GM21529 (cell line): ENCODE results near the gene RNMT.

Experiments
- ATAC-seq: cut with Tn5 transposase; IDR thresholded peaks from one replicate; pipeline ENCODE4 v1.9.1; 2021; ENCODE audit not compliant: unreplicated experiment

Gene RNMT

DNA sequence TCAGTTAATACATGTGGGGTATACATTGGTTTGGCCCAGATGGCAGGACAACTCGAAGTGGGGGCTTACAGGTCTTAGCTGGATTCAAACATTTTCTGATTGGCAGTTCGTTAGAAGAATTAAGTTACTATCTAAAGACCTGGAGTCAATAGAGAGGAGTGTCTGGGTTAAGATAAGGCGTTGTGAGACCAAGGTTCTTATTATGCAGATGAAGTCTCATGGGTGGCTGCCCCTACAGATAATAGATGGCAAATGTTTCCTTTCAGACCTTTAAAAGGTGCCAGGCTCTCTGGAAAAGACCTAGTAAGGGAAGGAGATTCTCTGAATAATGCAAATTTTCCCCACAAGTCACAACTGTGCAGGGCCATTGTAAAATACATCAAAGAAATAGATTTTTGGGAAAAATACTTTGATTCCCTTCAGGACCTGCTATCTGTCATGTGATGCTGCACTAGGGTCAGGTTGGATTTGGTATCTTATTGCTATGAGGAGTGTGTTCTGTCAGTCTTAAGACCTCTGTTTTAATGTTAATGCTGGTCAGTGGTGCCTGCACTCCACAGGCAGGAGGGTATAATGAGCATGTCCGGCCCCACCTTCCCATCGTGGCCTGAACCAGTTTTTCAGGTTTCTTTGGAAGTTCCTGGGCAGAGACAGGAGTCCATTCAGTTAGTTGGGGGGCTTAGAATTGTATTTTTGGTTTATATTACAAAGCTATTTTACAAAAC is 83.2 kb downstream of the RNMT start:
- no peak for ATAC-seq

DNA sequence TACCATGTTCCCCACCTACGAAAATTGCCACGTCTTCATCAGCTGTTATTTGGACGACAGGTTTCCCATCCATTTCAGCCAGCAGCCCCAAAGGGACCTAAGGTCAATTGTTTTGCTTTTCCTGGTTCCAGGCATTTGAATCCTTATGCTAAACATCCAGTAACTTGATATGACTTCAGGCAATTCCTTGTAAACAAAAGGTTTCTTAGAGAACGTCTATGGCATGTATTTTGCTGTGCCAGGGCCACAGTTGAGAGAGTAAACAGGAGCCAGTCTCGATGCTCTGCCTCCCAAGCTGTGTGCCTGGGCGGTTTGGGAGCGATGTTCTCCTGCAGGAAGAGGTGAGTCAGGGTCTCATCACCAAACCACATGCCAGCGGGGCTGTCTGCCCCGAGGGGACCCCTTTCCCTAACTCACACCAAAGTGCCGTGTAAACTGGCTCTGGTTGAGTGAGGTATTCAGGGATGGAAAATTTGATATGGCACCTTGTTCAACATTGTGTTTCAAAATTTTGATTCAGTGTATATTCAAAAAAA is 84.5 kb downstream of the RNMT start:
- ATAC-seq: no peak

DNA sequence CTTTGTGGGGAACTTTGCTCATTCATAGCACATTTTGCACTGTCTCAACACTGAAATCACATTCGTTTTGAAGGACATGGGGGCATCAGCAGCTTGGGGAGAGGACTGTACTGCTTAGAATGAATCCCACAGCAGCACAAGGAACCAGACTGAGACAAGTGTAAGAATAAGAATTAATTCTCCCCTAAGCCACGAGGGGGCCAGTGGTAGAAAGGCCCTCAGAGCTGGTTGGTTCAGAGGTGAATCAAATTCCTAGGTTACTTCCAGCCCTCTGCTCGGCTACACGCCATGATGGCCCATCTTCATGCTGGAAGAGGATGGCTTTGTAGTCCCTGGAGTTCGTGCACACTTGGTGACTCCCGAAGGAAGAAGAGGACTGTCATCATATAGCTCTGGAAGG is 85.5 kb downstream of the RNMT start:
- no peak for ATAC-seq

DNA sequence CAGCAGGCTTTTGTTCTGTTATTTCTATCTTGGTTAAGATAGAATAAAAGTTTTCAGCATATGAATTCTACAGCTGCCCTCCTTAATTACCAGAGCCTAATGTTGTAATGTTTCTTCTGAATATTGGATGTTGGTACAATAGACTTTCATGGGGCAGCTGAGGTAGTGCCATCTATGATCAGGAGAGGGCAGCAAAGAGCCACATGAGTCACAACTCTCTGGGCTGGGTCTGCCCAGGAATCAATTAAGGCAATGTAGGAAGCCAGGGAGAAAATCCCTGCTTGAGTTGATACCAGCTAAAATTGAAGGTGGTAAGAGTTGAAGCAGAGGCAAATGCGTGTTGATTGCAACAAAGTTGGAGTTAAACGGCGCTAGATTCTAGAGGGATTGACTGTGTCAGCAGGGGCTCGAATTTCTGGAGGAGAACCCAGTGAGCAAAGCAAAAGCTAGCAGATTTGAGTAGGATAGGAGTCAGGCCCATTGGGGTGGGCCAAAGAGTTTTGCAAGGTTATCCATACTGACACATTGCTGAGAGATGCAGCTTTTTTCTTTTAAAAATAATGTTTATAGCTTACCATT is 86.9 kb downstream of the RNMT start:
- peak; percentile 87 for ATAC-seq
